Measurements from ENCODE around the gene GJB5. TPM values are rescaled to one million over a fixed set of nuclear protein-coding genes. Genes with fewer than 3 reads are reported as not detected.

Gene GJB5
- total and polyA plus RNA-seq, 2 experiments from 2014 or later, result not detected

GRCh38 chr1:34777519-34778321 lies 22.9 kb downstream of the GJB5 start:
- TF ChIP-seq CTCF (IDR thresholded peaks at IDR 0.05; ENCODE audit: low read depth, low read length), result no peak
- no peaks in the 10 kb centered on the region for H3K36me3 ChIP-seq
- peaks cover 4% of the 10 kb centered on the region for H3K4me1 ChIP-seq (ENCODE audit: low read depth)
- peaks cover 41% of the 10 kb centered on the region for H3K27me3 ChIP-seq
- DNase-seq (ENCODE audit: low read depth in 1 of 2, low spot score in 1 of 2), result no peak
- no peak overlapping the region for H3K4me3 ChIP-seq
- H3K27ac ChIP-seq, result no peak overlapping the region
- H3K9me3 ChIP-seq (ENCODE audit: low read depth), result no peaks in the 10 kb centered on the region

GRCh38 chr1:34778381-34778780 lies 23.5 kb downstream of the GJB5 start:
- Histone ChIP-seq H3K36me3 (no peaks in the 10 kb centered on the region), H3K4me1 (ENCODE audit: low read depth) (peaks cover 4% of the 10 kb centered on the region), H3K4me3 (no peak overlapping the region), H3K9me3 (ENCODE audit: low read depth) (no peaks in the 10 kb centered on the region), H3K27me3 (peaks cover 48% of the 10 kb centered on the region), H3K27ac (no peak overlapping the region)
- no peak for TF ChIP-seq CTCF (IDR thresholded peaks at IDR 0.05; ENCODE audit: low read depth, low read length)
- no peak for DNase-seq (ENCODE audit: low read depth in 1 of 2, low spot score in 1 of 2)

- no peak for DNase-seq (ENCODE audit: low read depth in 1 of 2, low spot score in 1 of 2)
- Histone ChIP-seq H3K4me1 (ENCODE audit: low read depth) (peaks cover 4% of the 10 kb centered on the region), H3K9me3 (ENCODE audit: low read depth) (no peaks in the 10 kb centered on the region), H3K27ac (no peak overlapping the region), H3K36me3 (no peaks in the 10 kb centered on the region), H3K27me3 (peaks cover 54% of the 10 kb centered on the region), H3K4me3 (no peak overlapping the region)
- TF ChIP-seq CTCF (IDR thresholded peaks at IDR 0.05; ENCODE audit: low read depth, low read length), result no peak
Observed at GRCh38 chr1:34779005-34779404, 24.2 kb downstream of the GJB5 start.

GRCh38 chr1:34779526-34779925 lies 24.7 kb downstream of the GJB5 start:
- H3K9me3 ChIP-seq (ENCODE audit: low read depth), result no peaks in the 10 kb centered on the region

GRCh38 chr1:34779962-34780361 lies 25.1 kb downstream of the GJB5 start:
- Histone ChIP-seq H3K27me3 (peaks cover 60% of the 10 kb centered on the region), H3K27ac (no peak overlapping the region), H3K36me3 (no peaks in the 10 kb centered on the region), H3K4me3 (no peak overlapping the region), H3K9me3 (ENCODE audit: low read depth) (no peaks in the 10 kb centered on the region), H3K4me1 (ENCODE audit: low read depth) (peaks cover 4% of the 10 kb centered on the region)
- TF ChIP-seq CTCF (IDR thresholded peaks at IDR 0.05; ENCODE audit: low read depth, low read length), result no peak
- DNase-seq (ENCODE audit: low read depth in 1 of 2, low spot score in 1 of 2), result no peak

More at GRCh38 chr1:34779526-34779925, 24.7 kb downstream of the GJB5 start:
- DNase-seq (ENCODE audit: low read depth in 1 of 2, low spot score in 1 of 2), result no peak
- H3K36me3 ChIP-seq, result no peaks in the 10 kb centered on the region
- no peak overlapping the region for H3K27ac ChIP-seq
- H3K4me3 ChIP-seq, result no peak overlapping the region
- TF ChIP-seq CTCF (IDR thresholded peaks at IDR 0.05; ENCODE audit: low read depth, low read length), result no peak
- peaks cover 4% of the 10 kb centered on the region for H3K4me1 ChIP-seq (ENCODE audit: low read depth)
- peaks cover 59% of the 10 kb centered on the region for H3K27me3 ChIP-seq
